Measurements from ENCODE around the gene WBP2.
"Not testable (repeated sequence)": the region's sequence is repeated elsewhere in the genome, so short reads cannot be mapped to it uniquely, and the experiment has no call there.

DNA sequence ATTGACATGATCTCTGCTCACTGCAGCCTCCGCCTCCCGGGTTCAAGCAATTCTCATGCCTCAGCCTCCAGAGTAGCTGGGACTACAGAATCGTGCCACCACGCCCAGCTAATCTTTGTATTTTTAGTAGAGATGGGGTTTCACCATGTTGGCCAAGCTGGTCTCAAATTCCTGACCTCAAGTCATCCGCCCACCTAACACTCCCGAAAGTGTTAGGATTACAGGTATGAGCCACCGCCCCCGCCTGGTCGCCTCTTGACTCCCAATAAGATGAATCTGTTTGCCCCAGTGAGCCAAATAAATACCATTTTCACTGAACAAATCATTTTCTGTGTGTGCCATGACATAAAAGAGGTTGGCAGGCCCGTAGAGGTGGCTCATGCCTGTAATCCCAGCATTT, 4.2 kb upstream of the WBP2 start:
- TF ChIP-seq POLR2A (IDR thresholded peaks at IDR 0.05): not testable (repeated sequence)
- TF ChIP-seq, protein P1, sequence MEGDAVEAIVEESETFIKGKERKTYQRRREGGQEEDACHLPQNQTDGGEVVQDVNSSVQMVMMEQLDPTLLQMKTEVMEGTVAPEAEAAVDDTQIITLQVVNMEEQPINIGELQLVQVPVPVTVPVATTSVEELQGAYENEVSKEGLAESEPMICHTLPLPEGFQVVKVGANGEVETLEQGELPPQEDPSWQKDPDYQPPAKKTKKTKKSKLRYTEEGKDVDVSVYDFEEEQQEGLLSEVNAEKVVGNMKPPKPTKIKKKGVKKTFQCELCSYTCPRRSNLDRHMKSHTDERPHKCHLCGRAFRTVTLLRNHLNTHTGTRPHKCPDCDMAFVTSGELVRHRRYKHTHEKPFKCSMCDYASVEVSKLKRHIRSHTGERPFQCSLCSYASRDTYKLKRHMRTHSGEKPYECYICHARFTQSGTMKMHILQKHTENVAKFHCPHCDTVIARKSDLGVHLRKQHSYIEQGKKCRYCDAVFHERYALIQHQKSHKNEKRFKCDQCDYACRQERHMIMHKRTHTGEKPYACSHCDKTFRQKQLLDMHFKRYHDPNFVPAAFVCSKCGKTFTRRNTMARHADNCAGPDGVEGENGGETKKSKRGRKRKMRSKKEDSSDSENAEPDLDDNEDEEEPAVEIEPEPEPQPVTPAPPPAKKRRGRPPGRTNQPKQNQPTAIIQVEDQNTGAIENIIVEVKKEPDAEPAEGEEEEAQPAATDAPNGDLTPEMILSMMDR (IDR thresholded peaks at IDR 0.05): not testable (repeated sequence)

Data from prostate gland (tissue), 2 donors.